IMR-90 (cell line): ENCODE data around the gene SLC30A7. TPM values are rescaled to one million over a fixed set of nuclear protein-coding genes. Genes with fewer than 3 reads are reported as not detected.

ENCODE experiments used
- ATAC-seq: fragments of 200-7000 bp; cut with Tn5 transposase; 2 replicates; pipeline ENCODE4 v1.9.1; 2020; ENCODE audit warnings: low read depth, mild to moderate bottlenecking, moderate library complexity
- BruUV-seq: library from RNA; stranded (reverse); fragments of 400-500 nt; replicated peaks from 2 replicates; lab custom pipeline; 2021; lab: Mats Ljungman, UMichigan
- CTCF ChIA-PET: fragments of 300-600 bp; formaldehyde crosslinking; extraction: SDS; loops from one replicate; lab custom pipeline; 2021; ENCODE audit warnings: antibody characterized with exemption; lab: Yijun Ruan, JAX
- POLR2A ChIA-PET: fragments of 300-600 bp; sonication (Branson Sonifier 250); formaldehyde crosslinking; loops from one replicate; lab custom pipeline; 2022; ENCODE audit warnings: antibody characterized with exemption; ENCODE audit not compliant: unreplicated experiment; lab: Charles Lee
- DNase-seq: peaks from one replicate; pipeline ENCODE4 v3.0.0; 2013
- H2AFZ ChIP-seq: replicated peaks from 2 replicates; pipeline ENCODE3; 2013; ENCODE audit warnings: low read length, mild to moderate bottlenecking; ENCODE audit not compliant: poor library complexity
- H2AK5ac ChIP-seq: 2 replicates; pipeline ENCODE4 v1.6.1; 2013; ENCODE audit warnings: low read depth, low read length, inconsistent platforms
- H2AK9ac ChIP-seq: replicated peaks from 2 replicates; pipeline ENCODE3; 2013; ENCODE audit warnings: mild to moderate bottlenecking, low read depth, low read length, moderate library complexity; ENCODE audit not compliant: poor library complexity
- H2BK120ac ChIP-seq: 2 replicates; pipeline ENCODE4 v1.6.1; 2013; ENCODE audit warnings: low read depth, low read length, inconsistent platforms
- H2BK15ac ChIP-seq: 3 replicates; pipeline ENCODE4 v1.6.1; 2013; ENCODE audit warnings: low read depth, low read length, inconsistent platforms
- H2BK20ac ChIP-seq: 2 replicates; pipeline ENCODE4 v1.6.1; 2013; ENCODE audit warnings: low read depth, mild to moderate bottlenecking, inconsistent platforms, low read length, moderate library complexity
- H2BK5ac ChIP-seq: 2 replicates; pipeline ENCODE4 v1.6.1; 2013; ENCODE audit warnings: mild to moderate bottlenecking, low read depth, low read length, inconsistent platforms; ENCODE audit not compliant: poor library complexity, severe bottlenecking
- H3K14ac ChIP-seq: replicated peaks from 2 replicates; pipeline ENCODE4 v1.6.1; 2013; ENCODE audit warnings: low read depth, low read length, inconsistent platforms
- H3K18ac ChIP-seq: 2 replicates; pipeline ENCODE4 v1.6.1; 2013; ENCODE audit warnings: low read depth, low read length, control low read depth
- H3K23ac ChIP-seq: 2 replicates; pipeline ENCODE4 v1.6.1; 2013; ENCODE audit warnings: low read depth, low read length, inconsistent platforms
- H3K27ac ChIP-seq: 2 replicates; pipeline ENCODE4 v1.5.1; 2013; ENCODE audit warnings: mild to moderate bottlenecking, control low read depth, low read length; ENCODE audit not compliant: insufficient read depth
- H3K27me3 ChIP-seq: 2 replicates; pipeline ENCODE4 v1.6.1; 2013; ENCODE audit warnings: low read length; ENCODE audit not compliant: control insufficient read depth, insufficient read depth
- H3K36me3 ChIP-seq: 2 replicates; pipeline ENCODE4 v1.6.1; 2013; ENCODE audit warnings: low read length, mixed read lengths; ENCODE audit not compliant: control insufficient read depth, insufficient read depth
- H3K4ac ChIP-seq: 2 replicates; pipeline ENCODE4 v1.6.1; 2013; ENCODE audit warnings: low read depth, low read length, inconsistent platforms
- H3K4me1 ChIP-seq: 2 replicates; pipeline ENCODE4 v1.6.1; 2013; ENCODE audit warnings: low read length, mixed read lengths; ENCODE audit not compliant: control insufficient read depth, insufficient read depth
- H3K4me2 ChIP-seq: 2 replicates; pipeline ENCODE4 v1.6.1; 2013; ENCODE audit warnings: low read depth, mild to moderate bottlenecking, control low read depth, low read length, moderate library complexity
- H3K4me3 ChIP-seq: 2 replicates; pipeline ENCODE4 v1.5.1; 2013; ENCODE audit warnings: low read depth, mild to moderate bottlenecking, control low read depth, low read length, moderate library complexity; ENCODE audit not compliant: insufficient read depth
- H3K56ac ChIP-seq: 2 replicates; pipeline ENCODE4 v1.6.1; 2013; ENCODE audit warnings: low read length, inconsistent platforms; ENCODE audit not compliant: insufficient read depth; ENCODE audit errors: extremely low read depth
- H3K79me1 ChIP-seq, 2 experiments: 2 replicates each; pipeline ENCODE4 v1.6.1; 2013; ENCODE audit warnings: low read length in 2 of 2, inconsistent platforms in 1 of 2, low read depth in 1 of 2
- H3K9ac ChIP-seq: 2 replicates; pipeline ENCODE4 v1.6.1; 2013; ENCODE audit warnings: low read depth, low read length, control low read depth
- H3K9me1 ChIP-seq: 2 replicates; pipeline ENCODE4 v1.6.1; 2013; ENCODE audit warnings: low read length, inconsistent platforms; ENCODE audit not compliant: insufficient read depth
- H3K9me3 ChIP-seq: 2 replicates; pipeline ENCODE4 v1.6.1; 2013; ENCODE audit warnings: low read length; ENCODE audit not compliant: control insufficient read depth, insufficient read depth
- H4K20me1 ChIP-seq: 2 replicates; pipeline ENCODE4 v1.6.1; 2013; ENCODE audit warnings: low read length, inconsistent platforms; ENCODE audit not compliant: insufficient read depth
- H4K5ac ChIP-seq: 2 replicates; pipeline ENCODE4 v1.6.1; 2013; ENCODE audit warnings: mild to moderate bottlenecking, low read depth, low read length, control low read depth
- H4K8ac ChIP-seq, 2 experiments: 2 replicates each; pipeline ENCODE4 v1.6.1; 2013; ENCODE audit warnings: low read depth in 2 of 2, low read length in 2 of 2, control low read depth in 1 of 2, inconsistent platforms in 1 of 2
- H4K91ac ChIP-seq: 2 replicates; pipeline ENCODE4 v1.6.1; 2013; ENCODE audit warnings: low read depth, low read length, inconsistent platforms; ENCODE audit not compliant: insufficient read depth
- BHLHE40 ChIP-seq: fragments of 150-350 bp; IDR thresholded peaks from 2 replicates; pipeline ENCODE4 v1.6.1; 2016; ENCODE audit warnings: mild to moderate bottlenecking, low read depth, low read length
- CHD1 ChIP-seq: IDR thresholded peaks from 2 replicates; pipeline ENCODE4 v1.6.1; 2012; ENCODE audit warnings: low read depth, low read length, improper control_type of control experiment
- MAFK ChIP-seq: IDR thresholded peaks from 2 replicates; pipeline ENCODE4 v1.6.1; 2012; ENCODE audit warnings: low read depth, low read length, improper control_type of control experiment
- MAZ ChIP-seq: IDR thresholded peaks from 2 replicates; pipeline ENCODE4 v1.6.1; 2012; ENCODE audit warnings: low read depth, mild to moderate bottlenecking, low read length, improper control_type of control experiment, moderate library complexity, borderline replicate concordance
- NFE2L2 ChIP-seq: fragments of 150-350 bp; IDR thresholded peaks from 2 replicates; pipeline ENCODE4 v1.6.1; 2016; ENCODE audit warnings: low read depth, mild to moderate bottlenecking, low read length
- RCOR1 ChIP-seq: IDR thresholded peaks from 2 replicates; pipeline ENCODE4 v1.6.1; 2012; ENCODE audit warnings: mild to moderate bottlenecking, low read length, improper control_type of control experiment; ENCODE audit not compliant: insufficient replicate concordance
- RFX5 ChIP-seq: IDR thresholded peaks from 2 replicates; pipeline ENCODE4 v1.8.0; 2012; ENCODE audit warnings: low read depth, mild to moderate bottlenecking, low read length, moderate library complexity
- WGBS, 2 experiments: methylation state at CpG; one replicate each; pipeline versions ENCODE4 v1.1.5 to v1.1.7; 2013; ENCODE audit warnings: missing lambda C conversion rate in 2 of 2; ENCODE audit not compliant: insufficient read length in 1 of 2; ENCODE audit errors: extremely low coverage in 2 of 2; 5-methylcytosine and 5-hydroxymethylcytosine counted together
- dilution Hi-C: fragments of 300-500 bp; cut with HindIII; formaldehyde crosslinking; loops from one replicate; pipeline ENCODE4 v1.14.3; 2018; ENCODE audit warnings: low sequenced_read_pairs; ENCODE audit not compliant: unreplicated experiment
- in situ Hi-C: fragments of 300-500 bp; cut with MboI; formaldehyde crosslinking; loops from 3 replicates; pipeline ENCODE4 v1.14.3; 2019; ENCODE audit warnings: low sequenced_read_pairs, inconsistent platforms, mixed read lengths
- intact Hi-C: fragments of 100-400 bp; cut with micrococcal nuclease; formaldehyde crosslinking; loops from 2 replicates; pipeline ENCODE4 v1.10.0; 2022
- polyA plus RNA-seq, 3 experiments: library from polyadenylated mRNA; depleted of rRNA; stranded (reverse); fragments of >200 nt; gene quantifications; 2 replicates each; pipeline ENCODE4 v1.2.3, GENCODE V29; 2012; ENCODE audit warnings: low replicate concordance in 1 of 3
- total RNA-seq: library from RNA; depleted of rRNA; stranded (reverse); fragments of >200 nt; gene quantifications from 2 replicates; pipeline ENCODE4 v1.2.3, GENCODE V29; 2012

Gene SLC30A7
- total and polyA plus RNA-seq, 2 of the 4 experiments (the other 2 are of a cell fraction) = 8.4 to 60.2 TPM

DNA sequence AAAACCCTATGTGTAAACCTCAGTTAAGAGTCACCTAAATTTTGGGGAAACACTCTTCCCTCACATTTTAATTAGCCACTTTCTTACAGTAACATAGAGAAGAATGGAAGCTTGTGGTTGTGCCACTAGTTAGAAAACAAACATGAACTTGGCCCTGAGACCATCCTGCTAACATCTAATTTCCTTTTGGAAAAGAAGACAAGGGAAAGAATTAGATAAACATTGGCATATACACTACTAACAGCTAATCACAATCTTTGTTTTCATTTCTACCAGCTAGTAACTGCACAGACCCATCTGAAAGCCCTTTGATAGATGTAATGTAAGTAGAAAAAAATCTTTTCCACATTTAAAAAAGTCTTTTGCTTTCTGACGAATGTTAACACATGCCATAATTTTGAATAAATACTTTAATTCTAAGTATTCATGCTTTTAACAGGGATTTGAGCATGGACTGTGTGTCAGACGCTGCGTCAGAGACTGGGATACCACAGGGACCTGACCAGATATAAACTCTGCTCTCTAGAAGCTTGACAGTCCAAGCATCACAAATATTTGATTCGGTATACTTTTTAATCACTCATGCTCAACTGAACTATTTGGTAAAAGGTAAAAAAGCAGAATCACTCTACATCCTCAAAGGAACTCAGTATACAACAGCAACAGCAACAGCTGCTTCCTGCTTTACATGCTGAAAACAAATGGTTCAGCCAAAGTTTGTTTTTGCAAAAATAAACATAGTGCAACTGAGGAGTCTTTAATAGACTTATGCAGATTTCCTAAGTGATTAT is 99.5 kb downstream of the SLC30A7 start:
- Histone ChIP-seq H4K5ac (no peak overlapping the region), H3K79me1 (peaks cover 0 to under 1% of the 10 kb centered on the region in 2 experiments; a peak in 1 of 4 replicates), H3K23ac (no peak overlapping the region), H3K4me3 (no peak overlapping the region), H3K56ac (no peak overlapping the region), H3K27me3 (no peaks in the 10 kb centered on the region), H2AK9ac (no peak overlapping the region), H2AFZ (no peak overlapping the region), H3K4me2 (peak overlapping the region; percentile 25), H3K9ac (no peak overlapping the region), H4K91ac (no peak overlapping the region), H4K20me1 (no peaks in the 10 kb centered on the region), H3K9me3 (no peaks in the 10 kb centered on the region), H2BK15ac (no peak overlapping the region), H3K27ac (peak overlapping the region; percentile 94; the same call in 1 of the 2 replicates), H3K4me1 (peaks cover 2% of the 10 kb centered on the region; the same call in 1 of the 2 replicates), H4K8ac (no peak overlapping the region), H2BK20ac (no peak overlapping the region), H2BK5ac (peak overlapping the region; percentile 27), H3K18ac (0 out of 2 replicates have a peak overlapping the region, but pooled peaks have one; percentile 22), H3K4ac (no peak overlapping the region), H2BK120ac (no peak overlapping the region), H2AK5ac (no peak overlapping the region), H3K36me3 (peaks cover 1% of the 10 kb centered on the region), H3K9me1 (peaks cover 4% of the 10 kb centered on the region), H3K14ac (no peak overlapping the region; the same call in 1 of the 2 replicates)
- TF ChIP-seq MAZ (no peak), NFE2L2 (no peak), RCOR1 (no peak), RFX5 (no peak), MAFK (no peak), CHD1 (no peak), BHLHE40 (no peak)
- CTCF ChIA-PET = interaction anchor here (2.3 kb wide), 1 partner anchor 243 kb away, joined by 8 read pairs; no protein-coding TSS in a partner anchor
- peak; percentile 80 for ATAC-seq
- dilution Hi-C loops = no loop called here
- in situ Hi-C loops = no loop called here
- DNase-seq = peak; percentile 44
- WGBS, 2 experiments = no CpG with 5 or more reads among the region's 4 CpGs
- POLR2A ChIA-PET = no interaction called here
- intact Hi-C loops = no loop called here
- no TSS peak for BruUV-seq
